ENCODE measurements around the gene WDR90. TPM values are rescaled to one million over a fixed set of nuclear protein-coding genes. Genes with fewer than 3 reads are reported as not detected.

The WDR90 gene
- total and polyA plus RNA-seq, 8 donors, result 19.9 to 114 (median 30.5) TPM

DNA sequence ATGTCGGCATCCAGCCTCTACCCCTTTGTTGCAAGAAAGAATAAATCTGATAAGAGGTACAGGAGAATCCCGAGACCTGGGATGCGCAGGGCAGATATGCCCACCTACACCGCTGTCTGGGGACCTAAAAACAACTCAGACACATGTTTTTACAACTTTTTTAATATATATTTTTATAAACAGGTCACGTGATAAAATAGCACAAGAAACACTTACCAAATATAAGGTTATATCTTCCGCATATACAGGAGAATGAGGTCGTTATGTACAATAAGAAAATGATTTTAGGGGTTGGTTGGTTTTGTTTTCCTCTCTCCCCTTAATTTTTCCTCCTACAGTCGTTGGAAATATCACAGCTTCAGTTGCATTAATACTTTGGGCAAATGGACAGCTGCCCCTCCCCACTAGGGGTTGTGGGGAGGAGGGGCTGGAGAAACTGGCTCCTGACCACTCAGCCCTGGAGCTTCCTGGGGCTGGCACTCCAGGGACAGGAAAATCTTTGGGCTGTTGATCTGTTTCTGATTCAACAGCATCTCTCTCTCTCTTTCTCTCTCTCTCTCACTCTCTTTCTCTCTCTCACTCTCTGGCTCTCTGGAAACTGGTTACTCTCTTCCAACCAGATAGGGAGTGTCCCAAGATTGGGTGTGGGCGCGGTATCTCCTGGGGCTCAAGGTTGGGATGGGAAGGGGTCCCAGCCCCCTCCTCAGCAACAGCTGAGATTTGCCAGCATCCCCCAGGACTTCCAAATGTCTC, 43.4 kb downstream of the WDR90 start:
- H3K27ac ChIP-seq, result no peak overlapping the region
- intact Hi-C loops (cut with DNase I; ENCODE audit: low total_unique reads), result no loop called here
- no peak overlapping the region for H3K4me3 ChIP-seq
- DNase-seq, result no peak
- H3K4me1 ChIP-seq, result peaks cover 45 to 59% (median 56%) of the 10 kb centered on the region in 4 donors
- WGBS, 5 donors, result 57 to 66% (median 60%) methylated on average over 10 of the region's 10 CpGs
- no peak for TF ChIP-seq POLR2A (IDR thresholded peaks at IDR 0.05)
- no peak for TF ChIP-seq POLR2AphosphoS5 (IDR thresholded peaks at IDR 0.05)
- no peaks in the 10 kb centered on the region for H3K9me3 ChIP-seq
- H3K36me3 ChIP-seq, result peaks cover 0 to 7% (median 4%) of the 10 kb centered on the region in 4 donors
- H3K27me3 ChIP-seq, result peaks cover 11 to 64% (median 45%) of the 10 kb centered on the region in 3 donors

DNA sequence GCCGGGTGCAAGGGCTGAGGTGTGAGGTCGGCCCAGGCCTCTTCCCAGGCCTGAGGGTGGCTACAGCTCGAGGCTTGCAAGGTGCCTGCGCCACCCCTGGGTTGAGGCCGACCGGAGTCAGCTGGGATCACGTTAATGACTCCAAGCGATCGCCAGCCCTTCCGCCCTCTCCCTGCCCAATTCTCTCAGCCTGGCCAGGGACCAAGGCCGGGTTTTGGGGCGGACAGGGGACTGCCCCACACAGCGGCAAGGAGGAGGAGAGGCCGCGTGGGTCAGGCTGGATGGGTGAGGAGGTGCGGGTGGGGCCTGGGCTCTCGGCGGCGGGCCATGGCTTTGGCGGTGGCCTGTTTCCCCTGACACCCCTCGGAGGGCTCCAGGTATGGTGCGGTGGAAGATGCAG, 44.2 kb downstream of the WDR90 start:
- Histone ChIP-seq H3K4me1 (peaks cover 45 to 56% (median 51%) of the 10 kb centered on the region in 4 donors), H3K4me3 (peak overlapping the region in 1 of 4 donors; percentile 52), H3K27ac (no peak overlapping the region), H3K36me3 (no peaks in the 10 kb centered on the region), H3K27me3 (peaks cover 11 to 73% (median 45%) of the 10 kb centered on the region in 3 donors), H3K9me3 (no peaks in the 10 kb centered on the region)
- WGBS, 5 donors, result 31 to 42% (median 35%) methylated on average over 11 to 22 of the region's 22 CpGs
- intact Hi-C loops (cut with DNase I; ENCODE audit: low total_unique reads), result no loop called here
- no peak for DNase-seq
- TF ChIP-seq POLR2AphosphoS5 (IDR thresholded peaks at IDR 0.05) (no peak), POLR2A (IDR thresholded peaks at IDR 0.05) (no peak), CTCF (IDR thresholded peaks at IDR 0.05) (no peak), EP300 (IDR thresholded peaks at IDR 0.05) (no peak)

DNA sequence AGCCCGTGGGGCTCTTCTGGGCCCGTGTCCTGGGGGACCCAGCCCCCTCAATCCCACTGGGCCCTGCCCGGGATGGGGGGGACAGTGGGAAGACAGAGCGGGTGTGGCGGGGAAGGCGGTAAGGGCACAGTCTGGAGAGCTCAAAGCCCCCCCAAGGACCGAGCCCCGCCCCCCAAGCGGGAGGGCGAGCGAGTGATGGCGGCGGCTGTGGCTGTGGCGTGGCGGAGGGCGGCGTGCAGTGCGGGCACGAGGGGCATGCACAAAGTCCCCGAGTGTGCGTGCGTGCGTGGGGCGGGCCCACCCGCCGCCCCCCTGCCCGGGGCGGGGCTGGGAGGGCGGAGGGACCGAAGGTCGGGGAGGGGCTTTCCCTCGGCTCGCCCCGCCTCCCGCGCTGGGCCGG, 44.6 kb downstream of the WDR90 start:
- H3K27me3 ChIP-seq, result peaks cover 11 to 76% (median 45%) of the 10 kb centered on the region in 3 donors
- intact Hi-C loops (cut with DNase I; ENCODE audit: low total_unique reads), result no loop called here
- TF ChIP-seq POLR2AphosphoS5 (IDR thresholded peaks at IDR 0.05) (no peak), EP300 (IDR thresholded peaks at IDR 0.05) (no peak), CTCF (IDR thresholded peaks at IDR 0.05) (no peak), POLR2A (IDR thresholded peaks at IDR 0.05) (no peak)
- peak overlapping the region in 2 of 4 donors; percentile 32 to 52 for H3K4me3 ChIP-seq
- no peak overlapping the region for H3K27ac ChIP-seq
- no peaks in the 10 kb centered on the region for H3K9me3 ChIP-seq
- no peaks in the 10 kb centered on the region for H3K36me3 ChIP-seq
- peaks cover 43 to 52% (median 47%) of the 10 kb centered on the region in 4 donors for H3K4me1 ChIP-seq
- 3 to 12% (median 6%) methylated on average over 6 to 37 of the region's 37 CpGs; no CpG with 5 or more reads in 1 of the 5 donors for WGBS, 5 donors
- DNase-seq, result no peak

- H3K27ac ChIP-seq, result no peak overlapping the region
Measured at GRCh38 chr16:694187-694862, 45.2 kb downstream of the WDR90 start.

More at GRCh38 chr16:694187-694862, 45.2 kb downstream of the WDR90 start:
- TF ChIP-seq EP300 (IDR thresholded peaks at IDR 0.05) (no peak), POLR2AphosphoS5 (IDR thresholded peaks at IDR 0.05) (no peak), POLR2A (IDR thresholded peaks at IDR 0.05) (no peak), CTCF (IDR thresholded peaks at IDR 0.05) (no peak)
- Histone ChIP-seq H3K36me3 (no peaks in the 10 kb centered on the region), H3K4me3 (peak overlapping the region; percentile 22 to 52 (median 32)), H3K27me3 (peaks cover 11 to 81% (median 49%) of the 10 kb centered on the region in 3 donors), H3K4me1 (peaks cover 38 to 46% (median 41%) of the 10 kb centered on the region in 4 donors), H3K9me3 (no peaks in the 10 kb centered on the region)
- no peak for DNase-seq
- intact Hi-C loops (cut with DNase I; ENCODE audit: low total_unique reads), result no loop called here
- 2 to 4% (median 3%) methylated on average over 26 to 64 of the region's 64 CpGs for WGBS, 5 donors

Measured in stomach (tissue), 9 donors.